GM10266 (cell line): ENCODE results near the gene LSM10.
A peak's percentile ranks its signal among the peaks of the same experiment; 100 is the strongest.

Experiments
- DNase-seq: peaks from one replicate; pipeline ENCODE4 v3.0.0; 2012; ENCODE audit errors: extremely low spot score
- CTCF ChIP-seq: IDR thresholded peaks from 2 replicates; pipeline ENCODE4 v1.5.1; 2012; ENCODE audit warnings: mild to moderate bottlenecking, low read depth; ENCODE audit not compliant: control insufficient read depth, insufficient read depth; ENCODE audit errors: missing control alignments

LSM10 gene

GRCh38 chr1:36377791-36378492 lies 19.8 kb downstream of the LSM10 start:
- TF ChIP-seq CTCF = no peak
- DNase-seq = no peak

GRCh38 chr1:36372617-36373016 lies 25.1 kb downstream of the LSM10 start:
- no peak for TF ChIP-seq CTCF

GRCh38 chr1:36369061-36369861 lies 28.4 kb downstream of the LSM10 start:
- peak; percentile 96 for TF ChIP-seq CTCF
- peak; percentile 82 for DNase-seq

More at GRCh38 chr1:36372617-36373016, 25.1 kb downstream of the LSM10 start:
- no peak for DNase-seq

GRCh38 chr1:36367798-36368197 lies 29.9 kb downstream of the LSM10 start:
- no peak for TF ChIP-seq CTCF

GRCh38 chr1:36367066-36367465 lies 30.6 kb downstream of the LSM10 start:
- DNase-seq = no peak
- no peak for TF ChIP-seq CTCF

More at GRCh38 chr1:36367798-36368197, 29.9 kb downstream of the LSM10 start:
- no peak for DNase-seq

- no peak for DNase-seq
- TF ChIP-seq CTCF = no peak
Measured at GRCh38 chr1:36366091-36366661, 31.5 kb downstream of the LSM10 start.
